Cerebellar cortex (tissue), 1 donor: ENCODE measurements around the gene NR1D1.
"Not testable (repeated sequence)": the region's sequence is repeated elsewhere in the genome, so short reads cannot be mapped to it uniquely, and the experiment has no call there.

Experiments used
- DNase-seq: peaks from one replicate; pipeline ENCODE4 v3.0.0-alpha.2; 2015; ENCODE audit warnings: low spot score

The NR1D1 gene

GRCh38 chr17:40100419-40100668, at the start of gene NR1D1:
TSS of gene NR1D1 (minus strand) at chr17:40100589. CDS start at chr17:40100094, 495 bp downstream.
- no peak for DNase-seq

GRCh38 chr17:40148527-40148926, 48.1 kb upstream of the NR1D1 start:
- no peak for DNase-seq

- DNase-seq: no peak
Measured at GRCh38 chr17:40145476-40145875, 45.1 kb upstream of the NR1D1 start.

GRCh38 chr17:40143166-40143565, 42.8 kb upstream of the NR1D1 start:
- DNase-seq: not testable (repeated sequence)

GRCh38 chr17:40139566-40140058, 39.2 kb upstream of the NR1D1 start:
- peak; percentile 27 for DNase-seq

- peak; percentile 24 for DNase-seq
Measured at GRCh38 chr17:40135817-40136216, 35.4 kb upstream of the NR1D1 start.

GRCh38 chr17:40134184-40134583, 33.8 kb upstream of the NR1D1 start:
- no peak for DNase-seq

- DNase-seq: no peak
Measured at GRCh38 chr17:40130352-40131042, 30.1 kb upstream of the NR1D1 start.

GRCh38 chr17:40129498-40129897, 29.1 kb upstream of the NR1D1 start:
- no peak for DNase-seq

GRCh38 chr17:40124279-40125141, 24.1 kb upstream of the NR1D1 start:
- DNase-seq: peak; percentile 71

- DNase-seq: no peak
Measured at GRCh38 chr17:40123811-40124114, 23.4 kb upstream of the NR1D1 start.

GRCh38 chr17:40122999-40123810, 22.8 kb upstream of the NR1D1 start:
- peak; percentile 72 for DNase-seq

- no peak for DNase-seq
Measured at GRCh38 chr17:40122136-40122998, 22.0 kb upstream of the NR1D1 start.

- peak; percentile 78 for DNase-seq
Measured at GRCh38 chr17:40121181-40122135, 21.1 kb upstream of the NR1D1 start, which contains the start of gene MSL1. TSS of gene MSL1 (plus strand) at chr17:40121971. CDS start at chr17:40122613, 642 bp downstream.

- DNase-seq: no peak
Measured at GRCh38 chr17:40115101-40115436, 14.7 kb upstream of the NR1D1 start.

GRCh38 chr17:40113907-40114245, 13.5 kb upstream of the NR1D1 start:
- DNase-seq: peak; percentile 68

- peak; percentile 98 for DNase-seq
Measured at GRCh38 chr17:40113110-40113906, 12.9 kb upstream of the NR1D1 start.

- DNase-seq: no peak
Measured at GRCh38 chr17:40112718-40113109, 12.3 kb upstream of the NR1D1 start.

- no peak for DNase-seq
Measured at GRCh38 chr17:40112191-40112711, 11.9 kb upstream of the NR1D1 start.
